ENCODE measurements around the gene PTPA. TPM values are rescaled to one million over a fixed set of nuclear protein-coding genes. Genes with fewer than 3 reads are reported as not detected.

Gene PTPA
- total and polyA plus RNA-seq, 2 donors (not counting 3 experiments of a cell fraction or from before 2014, with no cell fraction given): 97.7 to 121 TPM

DNA sequence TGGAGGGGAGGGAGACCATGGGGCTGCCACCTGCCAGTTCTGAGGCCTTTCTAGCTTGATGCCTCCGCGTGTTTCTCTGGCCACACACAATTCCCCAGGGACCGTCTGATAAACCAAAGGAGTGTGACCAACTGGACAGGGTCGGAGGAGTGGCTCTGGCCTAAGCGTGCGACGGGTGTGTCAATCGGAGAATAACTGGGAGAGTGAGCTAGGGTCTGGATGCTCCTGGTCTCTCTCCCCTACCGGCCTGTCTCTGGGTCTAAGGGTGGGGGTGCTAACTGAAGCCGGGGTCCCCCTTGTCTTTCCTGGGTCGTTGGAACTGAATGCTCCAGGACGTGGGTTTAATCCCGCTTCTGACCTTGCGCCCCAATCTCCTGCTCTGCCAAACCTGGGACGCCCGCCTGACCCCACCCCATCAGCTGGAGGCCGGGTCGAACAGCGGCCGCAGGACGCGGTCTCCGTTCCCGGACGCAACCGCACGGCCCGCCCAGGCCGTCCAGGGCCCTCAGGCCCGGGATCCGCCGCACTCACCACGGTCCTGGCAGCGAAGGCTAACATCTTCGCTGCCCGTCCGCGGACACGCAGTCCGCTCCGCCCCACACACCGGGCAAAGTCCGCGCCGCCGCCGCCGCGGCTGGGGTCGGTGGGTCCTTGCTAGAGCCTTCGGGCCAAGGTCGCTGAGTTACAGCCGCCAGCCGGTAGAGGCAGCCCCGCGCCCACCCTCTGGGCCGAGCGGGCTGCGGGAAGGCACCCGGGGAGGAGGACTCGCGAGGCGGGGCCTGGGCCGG lies 1.1 kb upstream of the PTPA start:
- Histone ChIP-seq H3K4me1 (ENCODE audit: control insufficient read depth, extremely low read depth, insufficient read depth, low read length) (peaks cover 10% of the 10 kb centered on the region), H3K4me3 (replicated peaks in 1 of 3; ENCODE audit: insufficient read depth in 1 of 3, low read depth in 1 of 3, low read length in 3 of 3) (peak overlapping the region; percentile 52 to 97 (median 66)), H3K9me3 (replicated peaks; ENCODE audit: control insufficient read depth, insufficient read depth, low read length) (no peaks in the 10 kb centered on the region), H3K36me3 (ENCODE audit: control insufficient read depth in 2 of 2, extremely low read depth in 1 of 2, insufficient read depth in 2 of 2, low read length in 2 of 2) (peaks cover 3% of the 10 kb centered on the region in 2 experiments), H2AFZ (ENCODE audit: low read depth, low read length) (peak overlapping the region; percentile 80), H3K9ac (replicated peaks; ENCODE audit: extremely low read depth, insufficient read depth, low read length) (peak overlapping the region; percentile 64), H3K4me2 (ENCODE audit: insufficient read depth, low read length) (peak overlapping the region; percentile 74), H3K27me3 (ENCODE audit: control insufficient read depth in 2 of 2, insufficient read depth in 2 of 2, low read length in 2 of 2) (no peaks in the 10 kb centered on the region), H4K20me1 (replicated peaks; ENCODE audit: control insufficient read depth, extremely low read depth, insufficient read depth, low read length) (no peaks in the 10 kb centered on the region), H3K9me1 (replicated peaks; ENCODE audit: control insufficient read depth, extremely low read depth, insufficient read depth, low read length) (no peaks in the 10 kb centered on the region), H3K27ac (ENCODE audit: insufficient read depth, low read depth, low read length) (no peak overlapping the region), H3K79me2 (ENCODE audit: control insufficient read depth, insufficient read depth, low read length) (peaks cover 26% of the 10 kb centered on the region)
- intact Hi-C loops (cut with micrococcal nuclease): loop anchor here (1.0 kb wide), 1 partner anchor 29 kb away; the partner anchor contains the start of gene DOLPP1
- peak; percentile 56 for FAIRE-seq
- ChIA-PET CTCF (interaction anchor here (1.0 to 3.7 kb wide), 5 partner anchors 19 to 514 kb away, joined by 3 to 8 read pairs (median 5); no protein-coding TSS in a partner anchor), POLR2A (interaction anchor here (1.1 kb wide), 1 partner anchor 19 kb away, joined by 3 read pairs; no protein-coding TSS in a partner anchor)
- DNase-seq (ENCODE audit: low read depth, low spot score): no peak
- dilution Hi-C loops (cut with MboI; ENCODE audit: extremely low pct_ligation_motif_present, low sequenced_read_pairs): no loop called here
- BruUV-seq (replicated peaks): no TSS peak
- peak; percentile 45 for TF ChIP-seq POLR2AphosphoS5 (IDR thresholded peaks at IDR 0.05; ENCODE audit: insufficient read depth, low read depth, low read length)
- no peak for TF ChIP-seq POLR2A (IDR thresholded peaks at IDR 0.05; ENCODE audit: low read depth, low read length)
- no peak for TF ChIP-seq FOS (IDR thresholded peaks at IDR 0.05; ENCODE audit: borderline replicate concordance, insufficient read depth, low read length)

DNA sequence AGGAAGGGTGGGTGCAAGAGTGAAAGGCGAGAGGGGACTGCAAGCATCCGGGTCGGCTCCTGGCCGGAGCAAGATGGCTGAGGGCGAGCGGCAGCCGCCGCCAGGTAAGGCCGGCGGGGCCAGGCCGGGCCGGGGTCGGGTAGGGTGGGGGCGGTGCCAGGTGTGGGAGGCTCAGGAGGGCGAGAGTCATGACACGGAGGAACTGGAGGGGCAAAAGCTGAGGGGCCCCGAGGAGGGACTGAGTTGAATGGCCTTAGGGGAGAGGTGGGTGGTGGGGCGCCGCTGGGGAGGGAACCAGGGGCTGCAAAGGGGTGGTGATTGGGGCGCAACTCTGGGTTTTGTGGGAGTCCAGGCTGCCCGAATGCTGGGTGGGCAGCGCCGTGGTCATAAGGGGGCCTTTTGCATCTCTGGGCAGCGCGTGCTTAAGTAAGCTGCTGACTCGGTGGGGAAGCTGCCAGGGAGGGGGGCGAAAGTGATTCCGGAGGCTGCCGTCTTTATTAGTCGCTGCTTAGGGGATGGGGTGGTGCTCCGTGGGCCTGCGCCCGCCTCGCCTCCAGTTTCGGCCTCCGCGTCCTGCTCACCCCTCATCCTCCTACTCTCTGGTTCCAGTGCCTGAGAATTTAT lies 425 bp downstream of the PTPA start:
- Histone ChIP-seq H3K9me1 (replicated peaks; ENCODE audit: control insufficient read depth, extremely low read depth, insufficient read depth, low read length) (no peaks in the 10 kb centered on the region), H3K36me3 (ENCODE audit: control insufficient read depth in 2 of 2, extremely low read depth in 1 of 2, insufficient read depth in 2 of 2, low read length in 2 of 2) (peaks cover 2 to 3% of the 10 kb centered on the region in 2 experiments), H3K9me3 (replicated peaks; ENCODE audit: control insufficient read depth, insufficient read depth, low read length) (no peaks in the 10 kb centered on the region), H3K27me3 (ENCODE audit: control insufficient read depth in 2 of 2, insufficient read depth in 2 of 2, low read length in 2 of 2) (no peaks in the 10 kb centered on the region), H2AFZ (ENCODE audit: low read depth, low read length) (peak overlapping the region; percentile 94), H4K20me1 (replicated peaks; ENCODE audit: control insufficient read depth, extremely low read depth, insufficient read depth, low read length) (no peaks in the 10 kb centered on the region), H3K9ac (replicated peaks; ENCODE audit: extremely low read depth, insufficient read depth, low read length) (peak overlapping the region; percentile 55), H3K4me2 (ENCODE audit: insufficient read depth, low read length) (peak overlapping the region; percentile 52), H3K27ac (ENCODE audit: insufficient read depth, low read depth, low read length) (peak overlapping the region; percentile 49), H3K4me1 (ENCODE audit: control insufficient read depth, extremely low read depth, insufficient read depth, low read length) (peaks cover 10% of the 10 kb centered on the region), H3K4me3 (replicated peaks in 1 of 3; ENCODE audit: insufficient read depth in 1 of 3, low read depth in 1 of 3, low read length in 3 of 3) (peak overlapping the region; percentile 66 to 97 (median 85)), H3K79me2 (ENCODE audit: control insufficient read depth, insufficient read depth, low read length) (peaks cover 34% of the 10 kb centered on the region)
- intact Hi-C loops (cut with micrococcal nuclease) (no loop called here), dilution Hi-C loops (cut with MboI; ENCODE audit: extremely low pct_ligation_motif_present, low sequenced_read_pairs) (no loop called here)
- FAIRE-seq (peak; percentile 77), DNase-seq (ENCODE audit: low read depth, low spot score) (peak; percentile 62)
- ChIA-PET POLR2A (interaction anchor here (0.6 kb wide), 1 partner anchor 69 kb away, joined by 4 read pairs; no protein-coding TSS in a partner anchor), CTCF (interaction anchor here (0.7 to 3.7 kb wide), 4 partner anchors 9 to 618 kb away, joined by 3 to 8 read pairs (median 6); no protein-coding TSS in a partner anchor)
- no TSS peak for BruUV-seq (replicated peaks)
- no peak for TF ChIP-seq POLR2AphosphoS5 (IDR thresholded peaks at IDR 0.05; ENCODE audit: insufficient read depth, low read depth, low read length)
- TF ChIP-seq, protein P1, sequence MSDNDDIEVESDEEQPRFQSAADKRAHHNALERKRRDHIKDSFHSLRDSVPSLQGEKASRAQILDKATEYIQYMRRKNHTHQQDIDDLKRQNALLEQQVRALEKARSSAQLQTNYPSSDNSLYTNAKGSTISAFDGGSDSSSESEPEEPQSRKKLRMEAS (IDR thresholded peaks at IDR 0.05; ENCODE audit: insufficient read depth, insufficient read length): no peak
- no peak for TF ChIP-seq EZH2 (IDR thresholded peaks at IDR 0.05; ENCODE audit: borderline replicate concordance, low read depth, low read length, severe bottlenecking)
- no peak for TF ChIP-seq GATA2 (IDR thresholded peaks at IDR 0.05; ENCODE audit: insufficient read depth, insufficient read length, low read depth, low read length)
- TF ChIP-seq, protein P2, sequence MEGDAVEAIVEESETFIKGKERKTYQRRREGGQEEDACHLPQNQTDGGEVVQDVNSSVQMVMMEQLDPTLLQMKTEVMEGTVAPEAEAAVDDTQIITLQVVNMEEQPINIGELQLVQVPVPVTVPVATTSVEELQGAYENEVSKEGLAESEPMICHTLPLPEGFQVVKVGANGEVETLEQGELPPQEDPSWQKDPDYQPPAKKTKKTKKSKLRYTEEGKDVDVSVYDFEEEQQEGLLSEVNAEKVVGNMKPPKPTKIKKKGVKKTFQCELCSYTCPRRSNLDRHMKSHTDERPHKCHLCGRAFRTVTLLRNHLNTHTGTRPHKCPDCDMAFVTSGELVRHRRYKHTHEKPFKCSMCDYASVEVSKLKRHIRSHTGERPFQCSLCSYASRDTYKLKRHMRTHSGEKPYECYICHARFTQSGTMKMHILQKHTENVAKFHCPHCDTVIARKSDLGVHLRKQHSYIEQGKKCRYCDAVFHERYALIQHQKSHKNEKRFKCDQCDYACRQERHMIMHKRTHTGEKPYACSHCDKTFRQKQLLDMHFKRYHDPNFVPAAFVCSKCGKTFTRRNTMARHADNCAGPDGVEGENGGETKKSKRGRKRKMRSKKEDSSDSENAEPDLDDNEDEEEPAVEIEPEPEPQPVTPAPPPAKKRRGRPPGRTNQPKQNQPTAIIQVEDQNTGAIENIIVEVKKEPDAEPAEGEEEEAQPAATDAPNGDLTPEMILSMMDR (IDR thresholded peaks at IDR 0.05; ENCODE audit: extremely low read depth in 1 of 2, insufficient read depth in 1 of 2, low read depth in 1 of 2, low read length in 2 of 2): no peak

Data from endothelial cell of umbilical vein (primary cell).